HG03064 (cell line): ENCODE results near the gene GRID1.

Source experiments
- ATAC-seq: cut with Tn5 transposase; IDR thresholded peaks from one replicate; pipeline ENCODE4 v1.9.1; 2021; ENCODE audit warnings: low read depth; ENCODE audit not compliant: unreplicated experiment

The GRID1 gene

DNA sequence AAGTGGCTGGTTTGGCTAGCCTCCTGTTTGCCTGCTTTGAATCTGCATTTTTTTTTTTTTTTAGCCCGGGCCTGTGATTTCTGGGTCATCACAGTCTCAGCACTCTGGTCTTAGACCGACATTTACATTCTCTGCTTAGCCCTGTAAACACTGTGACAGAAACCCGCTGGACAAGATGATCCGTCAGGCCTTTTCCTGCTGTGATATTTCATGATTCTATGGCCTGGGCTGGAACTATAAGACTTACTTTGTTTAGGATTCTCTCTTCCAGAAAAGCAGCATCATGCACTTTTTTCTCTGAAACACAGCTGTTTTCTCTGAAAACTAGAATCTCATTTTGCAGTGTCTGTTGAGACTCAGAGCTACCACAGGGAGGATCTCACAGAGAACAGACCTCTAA lies 705.5 kb downstream of the GRID1 start:
- ATAC-seq = no peak

DNA sequence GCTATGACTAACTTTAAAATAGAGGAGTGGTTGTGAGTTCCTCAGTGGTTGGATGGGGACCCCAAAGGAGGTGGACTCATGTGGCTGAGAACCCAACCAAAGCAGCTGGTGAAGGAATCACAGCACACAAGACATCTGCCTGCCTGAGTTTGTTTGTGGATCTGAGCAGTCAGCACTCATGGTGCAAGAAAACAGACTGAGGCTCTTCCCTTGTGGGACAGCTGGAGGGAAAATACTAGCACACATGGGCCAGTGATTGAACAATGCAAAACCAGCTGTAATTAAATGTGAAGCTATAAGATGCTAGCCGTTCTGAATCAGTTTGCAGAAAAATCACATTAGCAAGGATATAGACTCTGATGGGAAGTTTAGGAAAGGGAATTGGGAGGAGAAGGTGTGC lies 707.3 kb downstream of the GRID1 start:
- no peak for ATAC-seq

DNA sequence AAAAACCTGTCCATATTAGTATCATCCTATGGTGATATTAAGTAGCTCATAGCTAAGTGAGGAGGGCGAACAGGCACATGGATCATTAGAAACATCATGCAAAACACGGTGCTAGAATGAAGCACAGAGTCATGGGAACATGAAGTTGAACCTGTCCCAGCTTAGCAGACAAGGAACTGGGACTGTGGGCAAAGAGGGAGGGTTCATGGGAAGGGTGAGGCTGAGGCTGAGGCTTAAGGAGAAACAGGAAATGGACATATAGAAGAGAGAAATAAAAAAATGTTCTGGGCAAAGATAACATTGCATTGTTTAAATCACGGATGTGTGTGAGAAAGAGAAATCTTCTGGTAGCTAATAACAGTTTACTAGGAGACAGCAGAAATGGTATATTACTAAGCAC lies 708.1 kb downstream of the GRID1 start:
- no peak for ATAC-seq

DNA sequence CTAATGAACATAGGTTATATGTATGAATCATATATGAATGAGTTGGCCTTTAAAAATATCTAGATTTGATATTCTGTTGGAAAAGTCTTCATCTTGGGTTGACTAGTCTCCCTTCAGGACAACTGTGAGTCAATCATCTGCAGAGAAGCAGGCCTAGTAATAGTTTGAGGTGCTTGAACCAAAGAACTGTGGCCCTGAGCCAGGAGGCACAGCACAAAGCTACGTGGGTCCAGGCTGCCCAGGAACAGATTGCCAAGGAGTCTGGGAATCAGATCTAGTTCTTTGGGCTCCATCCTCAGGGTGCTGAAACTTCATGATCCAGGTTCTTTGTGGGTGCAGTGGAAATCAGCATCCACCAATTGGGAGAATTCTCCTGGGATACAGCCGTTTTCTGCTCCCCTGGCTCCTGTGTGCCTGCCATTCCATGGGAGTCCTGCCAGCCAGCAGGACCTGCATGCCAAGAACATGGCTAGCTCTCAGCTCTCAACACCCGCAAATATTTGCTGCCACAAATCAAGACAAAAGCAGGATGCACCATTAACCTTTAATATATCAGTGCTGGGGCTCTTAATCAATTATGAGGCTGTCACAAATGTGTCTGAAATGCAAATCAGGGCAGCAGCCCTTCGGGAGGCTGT lies 709.0 kb downstream of the GRID1 start:
- ATAC-seq = no peak

DNA sequence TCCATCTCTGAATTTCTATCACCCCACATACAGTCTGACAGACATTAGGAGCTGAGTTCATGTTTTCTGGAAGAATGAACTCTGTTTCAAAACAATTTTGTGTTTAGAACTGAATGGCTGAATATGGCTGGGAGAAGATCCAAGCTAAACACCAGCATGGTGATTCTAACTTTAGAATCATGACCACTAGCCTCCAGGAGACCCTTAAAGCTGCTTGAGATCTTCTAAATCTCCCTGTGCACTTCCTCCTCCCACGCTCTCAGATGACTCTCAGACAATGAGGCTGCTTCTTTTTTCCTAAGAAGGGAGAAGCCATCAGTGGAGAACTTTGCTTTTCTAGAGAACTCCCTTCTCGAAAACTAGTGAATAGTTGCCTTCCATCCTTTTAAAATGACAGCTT lies 711.2 kb downstream of the GRID1 start:
- ATAC-seq = no peak

DNA sequence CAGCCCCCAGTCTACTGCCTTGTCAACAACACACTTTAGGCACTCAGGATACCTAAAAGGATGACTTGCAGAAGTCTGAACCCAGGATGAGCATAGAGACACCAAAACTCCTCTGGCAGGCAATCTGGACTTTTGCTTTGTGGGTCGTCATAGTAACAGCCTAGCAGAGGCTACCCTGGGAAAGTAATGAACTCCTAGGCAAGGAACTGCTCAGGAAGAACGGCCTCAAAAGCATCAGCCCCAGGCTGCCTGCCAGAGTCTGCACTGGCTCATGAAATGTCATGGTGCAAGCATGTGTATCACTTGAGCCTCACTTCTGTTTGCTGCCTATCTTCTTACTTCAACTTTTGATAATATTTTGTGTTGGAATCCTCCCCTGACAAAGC lies 715.1 kb downstream of the GRID1 start:
- ATAC-seq = no peak

DNA sequence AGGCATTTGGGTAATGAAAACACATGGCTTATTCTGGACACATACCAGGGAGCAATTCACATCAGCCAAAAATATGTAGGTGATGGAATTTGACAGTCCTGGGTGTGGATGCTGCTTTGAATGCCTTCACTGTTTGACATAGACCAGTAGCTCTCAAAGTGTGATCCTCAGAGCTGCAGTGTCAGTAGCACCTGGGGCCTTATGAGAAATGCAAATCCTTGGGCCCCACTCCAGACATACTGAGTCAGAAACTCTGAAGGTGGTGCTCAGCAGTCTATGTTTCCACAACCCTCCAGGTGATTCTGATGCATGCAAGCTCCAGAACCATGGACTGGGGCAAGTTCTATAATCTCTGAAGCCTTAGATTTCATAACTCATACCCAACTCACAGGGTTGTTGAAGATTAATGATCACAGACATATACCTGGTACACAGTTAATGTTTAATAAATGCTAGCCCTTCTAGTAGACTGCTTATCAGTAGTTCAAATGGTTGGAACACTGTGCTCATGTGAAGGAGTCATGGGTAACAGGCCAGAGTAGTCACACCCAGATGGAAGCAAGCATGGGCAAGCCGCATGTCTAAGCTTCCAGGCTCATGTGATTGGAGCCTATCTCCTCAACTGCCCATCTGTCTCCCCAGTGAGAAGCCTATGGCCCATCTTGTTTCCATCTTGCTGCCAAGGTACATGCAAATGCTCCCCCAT lies 715.7 kb downstream of the GRID1 start:
- ATAC-seq = no peak

DNA sequence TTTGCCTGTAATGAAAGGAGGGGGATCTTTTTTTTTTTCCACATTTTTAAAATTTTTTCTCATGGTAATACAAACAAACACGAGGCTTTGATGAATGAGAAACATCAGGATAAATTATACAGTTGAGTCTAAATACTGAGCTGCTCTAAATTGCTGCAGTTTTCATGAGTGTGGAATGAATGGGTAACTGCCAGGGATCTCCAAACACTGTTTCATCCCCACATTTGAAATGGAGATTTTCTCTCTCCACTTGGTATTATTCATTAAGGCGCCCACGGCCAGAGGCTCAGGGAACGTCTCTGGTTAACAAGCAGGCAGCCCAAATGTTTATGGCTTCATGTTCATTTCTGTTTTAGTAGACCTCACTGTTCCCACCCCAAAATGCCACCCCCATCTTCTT lies 717.1 kb downstream of the GRID1 start:
- ATAC-seq = no peak

DNA sequence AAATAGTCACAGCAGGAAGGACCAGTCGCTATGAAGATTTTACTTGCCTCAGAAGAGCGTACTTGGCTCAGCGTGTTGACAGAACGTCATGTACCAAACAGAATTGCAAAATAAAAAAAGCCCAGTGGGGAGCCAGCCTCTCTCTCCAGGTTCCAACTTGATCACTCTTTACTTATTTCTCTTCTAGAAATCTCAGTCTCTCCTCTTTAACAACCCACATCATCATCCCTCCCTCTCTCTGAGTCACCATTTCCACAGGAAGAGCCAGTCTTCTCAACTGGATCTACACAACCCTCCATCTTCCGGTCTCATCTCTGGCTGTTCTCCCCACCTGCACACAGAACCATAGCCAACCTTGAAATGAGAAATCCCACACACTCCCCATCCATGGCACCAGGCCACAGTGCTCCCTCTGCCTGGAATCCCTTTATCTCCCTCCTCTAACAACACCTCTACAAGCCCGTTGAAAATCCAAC lies 718.3 kb downstream of the GRID1 start:
- ATAC-seq = no peak

DNA sequence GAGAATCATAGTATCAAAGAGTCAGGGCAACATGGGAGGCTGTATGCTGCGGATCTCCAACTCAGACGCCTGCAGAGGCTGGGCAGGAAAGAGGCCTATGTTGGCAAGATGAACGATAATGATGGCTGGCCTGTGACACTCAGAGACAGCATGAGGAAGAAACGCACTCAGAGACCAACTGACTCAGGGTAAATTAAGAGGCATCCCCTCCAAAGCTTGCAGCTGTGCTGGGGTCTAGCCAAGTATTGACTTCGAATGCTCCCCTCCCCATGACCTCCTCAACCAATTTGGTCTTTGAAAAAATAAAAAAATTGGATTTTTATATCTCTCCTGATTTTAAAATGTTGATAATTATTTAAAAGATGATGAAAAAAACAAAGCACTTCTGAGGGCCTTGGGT lies 718.9 kb downstream of the GRID1 start:
- no peak for ATAC-seq

DNA sequence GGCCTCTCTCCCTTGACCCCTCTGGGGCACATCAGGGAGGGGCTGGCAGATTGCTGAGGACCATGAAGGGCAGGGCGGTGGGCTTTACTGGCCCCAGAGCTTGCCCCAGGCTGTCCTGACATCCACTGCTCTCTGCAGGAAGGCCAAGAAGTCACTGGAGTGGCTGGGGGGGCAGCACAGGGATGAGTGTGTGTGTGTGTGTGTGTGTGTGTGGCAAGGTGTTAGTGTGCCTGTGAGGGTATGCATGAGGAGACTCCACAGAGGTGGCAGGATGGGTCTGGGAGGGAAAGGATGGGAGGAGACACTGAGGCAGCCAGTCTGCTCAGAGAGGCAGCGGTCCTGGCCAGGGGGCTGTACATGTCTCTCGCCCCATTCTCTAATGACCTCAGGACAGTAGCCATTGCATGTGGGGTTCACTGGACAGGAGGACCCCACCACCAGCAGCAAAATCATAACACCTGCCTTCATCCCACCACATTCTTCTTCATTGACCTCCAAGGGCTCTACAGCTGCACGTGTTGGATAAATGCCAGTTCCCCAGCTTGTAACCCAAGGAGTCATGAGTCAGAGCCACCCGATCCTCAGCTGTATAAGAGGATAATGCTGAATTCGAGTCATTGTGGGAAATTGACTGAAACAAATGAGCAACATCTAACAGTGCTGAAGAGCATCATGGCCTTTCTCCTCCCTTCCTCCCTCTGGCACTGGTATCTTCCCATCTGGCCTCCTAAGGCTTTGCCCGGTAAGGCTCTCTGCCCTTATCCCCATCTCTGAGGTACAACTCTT lies 720.5 kb downstream of the GRID1 start:
- ATAC-seq = no peak

DNA sequence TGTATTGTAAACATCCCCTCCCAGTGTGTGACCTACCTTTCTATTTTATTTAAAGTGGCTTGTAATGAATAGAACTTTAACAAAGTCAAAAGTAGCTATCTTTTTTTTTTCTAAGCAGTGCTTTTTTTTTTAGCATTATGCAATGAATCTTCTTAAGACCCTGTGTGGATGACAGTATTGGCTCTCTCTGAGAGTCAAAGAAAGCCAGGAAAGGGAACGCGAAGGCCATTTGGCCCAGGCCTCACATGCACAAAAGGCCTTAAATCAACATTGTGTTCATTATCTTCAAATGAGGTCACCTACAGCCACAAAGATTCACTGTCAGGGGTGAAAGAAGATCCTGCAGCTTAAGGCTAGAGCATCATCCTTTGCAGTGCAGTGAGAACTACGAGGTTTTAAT lies 721.5 kb downstream of the GRID1 start:
- ATAC-seq = no peak

DNA sequence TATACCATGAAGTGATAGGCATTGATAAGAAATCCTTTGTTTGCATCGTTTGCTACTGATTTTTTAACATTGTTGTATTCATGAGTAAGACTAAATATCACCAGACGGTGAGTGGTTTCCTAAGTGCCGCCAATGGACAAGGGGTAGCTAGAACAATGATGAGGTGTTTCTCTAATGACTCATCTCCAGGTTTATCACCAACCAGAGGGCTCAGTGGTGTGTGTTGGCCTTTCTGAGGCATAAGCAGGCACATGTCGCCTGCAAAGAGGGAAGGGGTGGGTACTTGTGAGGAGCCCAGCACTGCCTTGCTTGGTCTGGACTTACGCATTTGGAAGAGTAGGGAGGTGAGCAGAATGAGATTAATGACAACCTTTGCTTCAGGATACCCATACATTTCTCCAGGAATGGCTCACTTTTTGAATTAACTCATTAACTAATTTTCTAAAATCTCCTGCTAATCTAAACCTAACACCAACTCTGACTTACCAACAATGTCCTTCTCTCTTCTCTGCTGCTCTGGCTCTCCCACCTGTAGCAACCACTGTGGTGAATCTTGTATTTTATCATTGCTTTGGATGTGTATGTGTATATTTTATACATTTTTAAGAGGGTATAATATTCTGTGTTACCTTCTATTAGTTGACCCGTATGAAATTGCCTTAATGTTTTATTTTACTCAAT lies 722.6 kb downstream of the GRID1 start:
- no peak for ATAC-seq

DNA sequence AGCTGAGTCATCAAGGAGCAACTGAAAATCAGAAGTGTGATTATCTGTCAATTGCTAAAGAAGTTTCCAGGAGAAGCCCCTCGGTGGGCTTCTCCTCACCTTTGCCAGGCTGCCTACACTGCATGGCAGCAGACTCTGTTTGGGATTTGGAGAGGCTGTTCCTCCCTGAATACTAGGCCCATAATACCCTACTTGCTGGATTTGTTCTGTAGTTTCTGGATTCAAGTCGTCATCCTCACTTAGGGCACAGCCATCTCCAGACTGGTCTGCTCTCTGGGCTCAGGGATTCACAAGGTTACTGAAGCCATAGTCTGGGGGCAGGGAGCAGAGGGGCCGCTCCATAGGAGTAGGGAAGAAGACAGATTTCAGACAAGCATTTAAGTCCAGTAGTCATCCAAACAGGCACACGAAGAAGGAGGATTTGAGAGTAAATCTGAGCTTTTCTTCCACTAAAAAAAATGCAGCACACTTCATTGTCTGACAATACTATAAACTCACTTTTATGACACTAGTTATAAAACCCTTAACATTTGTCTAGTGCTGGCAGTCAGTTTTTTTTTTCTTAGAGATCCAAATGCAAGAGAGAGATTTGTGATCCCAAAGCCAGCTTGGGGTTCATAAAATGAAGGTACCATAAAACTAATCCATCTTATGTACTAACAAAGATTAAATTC lies 723.3 kb downstream of the GRID1 start:
- no peak for ATAC-seq

DNA sequence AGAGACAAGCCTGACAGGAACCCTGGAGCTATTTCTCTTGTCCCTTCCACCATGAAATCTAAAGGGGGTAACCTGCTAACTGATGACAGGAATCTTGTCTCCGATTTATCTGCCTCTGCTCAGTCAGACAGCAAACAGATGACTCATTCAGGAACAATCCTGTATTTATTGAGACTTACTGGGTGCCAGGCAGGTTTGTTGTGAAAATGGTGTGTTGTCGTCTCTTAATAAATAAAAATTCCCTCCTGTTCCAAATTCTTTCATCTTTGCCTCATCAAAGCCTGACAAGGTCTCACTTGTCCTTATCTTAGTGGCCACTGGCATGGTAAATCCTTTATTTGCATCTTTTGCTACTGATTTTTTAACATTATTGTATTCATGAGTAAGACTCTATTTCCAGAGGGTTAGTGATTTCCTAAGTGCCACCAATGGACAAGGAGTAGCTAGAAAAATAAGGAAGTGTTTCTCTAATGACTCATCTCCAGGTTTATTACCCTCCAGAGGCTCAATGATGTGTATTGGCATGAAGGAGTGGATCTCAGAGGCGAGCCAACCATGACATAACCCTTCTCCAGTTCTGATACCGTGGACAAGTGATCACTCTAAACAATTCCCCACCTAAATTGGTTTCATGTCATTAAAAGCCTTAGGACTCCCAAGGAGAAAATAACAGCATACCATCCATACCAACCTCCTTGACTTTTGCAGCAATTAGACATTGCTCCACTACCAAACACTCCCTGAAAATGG lies 724.0 kb downstream of the GRID1 start:
- no peak for ATAC-seq

DNA sequence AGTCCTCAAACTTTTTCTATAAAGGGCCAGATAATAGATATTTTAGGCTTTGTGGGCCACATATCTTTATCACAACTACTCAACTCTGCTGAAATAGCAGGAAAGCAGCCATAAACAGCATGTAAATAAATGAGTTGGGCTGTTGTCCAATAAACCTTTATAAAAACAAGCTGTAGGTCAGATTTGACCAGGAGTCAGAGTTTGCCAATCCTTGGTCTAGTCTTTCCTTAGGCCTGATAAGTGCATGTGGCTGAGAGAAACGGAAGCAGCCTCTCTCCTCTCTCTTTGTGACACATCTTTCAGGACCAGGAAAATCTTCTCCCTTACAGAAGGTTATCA lies 724.5 kb downstream of the GRID1 start:
- no peak for ATAC-seq

DNA sequence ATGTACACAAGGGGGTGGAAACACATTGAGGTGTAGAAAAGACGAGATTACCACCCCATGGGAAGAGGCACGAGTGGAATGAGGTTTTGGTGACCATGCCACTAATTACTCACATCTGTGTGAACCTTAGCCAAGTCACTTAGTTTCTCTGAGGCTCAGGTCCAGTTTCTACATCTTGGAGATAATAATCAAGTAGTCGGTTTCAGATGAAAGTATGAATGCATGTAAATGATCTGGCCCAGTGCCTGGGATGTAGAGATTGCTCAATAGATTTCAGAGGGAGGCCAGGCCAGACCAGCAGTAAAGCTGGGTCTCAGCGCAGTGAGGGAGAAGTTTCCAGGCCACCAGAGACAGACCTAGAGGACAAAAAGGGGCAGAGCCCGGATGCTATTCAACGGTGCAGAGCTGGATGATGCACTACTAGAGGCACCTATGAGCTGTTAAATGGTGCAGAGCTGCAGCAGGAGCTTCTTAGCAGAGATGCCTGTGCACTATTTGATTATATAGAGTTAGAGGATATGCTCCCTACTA lies 725.1 kb downstream of the GRID1 start:
- ATAC-seq = no peak

DNA sequence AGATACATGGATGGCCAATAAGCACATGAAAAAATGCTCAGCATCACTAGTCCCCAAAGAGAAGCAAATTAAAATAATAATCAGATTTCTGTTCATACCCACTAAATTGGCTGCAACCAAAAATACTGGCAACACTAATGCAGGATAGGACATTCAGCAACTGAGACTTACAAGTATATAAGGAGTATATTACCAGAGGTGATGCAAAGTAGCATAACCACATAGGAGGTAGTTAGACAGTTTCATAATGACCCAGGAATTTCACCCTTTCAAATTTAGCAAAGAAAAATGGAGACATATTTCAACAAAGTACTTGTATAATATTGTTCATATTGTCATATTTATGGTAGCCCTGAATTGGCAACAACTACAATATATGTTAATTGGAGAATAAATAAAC lies 727.8 kb downstream of the GRID1 start:
- no peak for ATAC-seq

DNA sequence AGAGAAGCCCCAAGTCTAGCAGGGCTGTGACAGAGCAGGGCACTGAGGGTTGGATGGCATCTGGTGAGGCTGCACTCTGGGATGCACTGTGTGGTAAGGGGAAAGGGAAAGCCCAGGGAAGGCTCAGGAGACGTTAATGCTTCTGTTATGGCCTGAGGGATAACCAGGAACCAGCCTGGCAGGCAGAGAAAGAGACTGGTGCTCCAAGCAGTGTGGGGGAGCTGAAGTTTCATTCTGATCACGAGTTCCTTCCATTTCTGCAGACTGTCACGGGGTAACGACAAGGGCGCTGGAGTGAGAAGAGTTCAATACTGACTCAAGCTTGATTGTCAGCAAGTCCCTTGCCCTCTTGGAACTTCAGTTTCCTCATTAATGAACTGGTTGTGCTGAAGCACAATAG lies 730.9 kb downstream of the GRID1 start:
- ATAC-seq = no peak

DNA sequence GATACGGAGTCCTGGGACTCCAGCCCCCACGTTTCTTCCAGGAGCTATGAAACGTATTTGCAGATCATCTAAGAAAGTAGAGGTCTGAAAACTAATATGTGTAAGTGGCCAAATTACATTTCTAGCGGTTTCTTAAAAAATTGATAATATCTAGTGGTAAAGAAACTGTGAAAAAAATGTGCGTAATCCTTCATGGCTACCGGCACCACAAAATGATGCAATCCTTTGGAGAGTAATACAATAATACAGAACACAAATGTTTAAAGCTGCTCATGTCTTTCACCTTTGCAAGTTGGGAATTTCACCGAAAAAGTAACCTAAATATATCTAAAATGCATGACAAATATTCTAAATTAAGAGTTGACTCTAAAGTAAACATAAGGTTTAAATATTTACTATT lies 742.1 kb downstream of the GRID1 start:
- no peak for ATAC-seq
